Neuronal stem cell (in vitro differentiated cells): ENCODE data around the gene SZRD1.
A peak's percentile ranks its signal among the peaks of the same experiment; 100 is the strongest.

ENCODE experiments used
- DNase-seq: peaks from one replicate; pipeline ENCODE4 v3.0.0-alpha.2; 2013; ENCODE audit warnings: low spot score
- H2AFZ ChIP-seq: one replicate; pipeline ENCODE4 v1.6.1; 2013; ENCODE audit warnings: mild to moderate bottlenecking, low read length, inconsistent platforms
- H2AK5ac ChIP-seq: 2 replicates; pipeline ENCODE4 v1.6.1; 2013; ENCODE audit warnings: low read depth, mild to moderate bottlenecking, inconsistent platforms, low read length, moderate library complexity, mixed read lengths
- H2BK120ac ChIP-seq: 2 replicates; pipeline ENCODE4 v1.6.1; 2013; ENCODE audit warnings: low read depth, mild to moderate bottlenecking, inconsistent platforms, low read length, moderate library complexity, mixed read lengths
- H2BK12ac ChIP-seq: one replicate; pipeline ENCODE4 v1.6.1; 2013; ENCODE audit warnings: low read length, inconsistent platforms
- H2BK15ac ChIP-seq: 2 replicates; pipeline ENCODE4 v1.6.1; 2013; ENCODE audit warnings: mild to moderate bottlenecking, low read length, inconsistent platforms, mixed read lengths
- H2BK5ac ChIP-seq: one replicate; pipeline ENCODE4 v1.6.1; 2013; ENCODE audit warnings: inconsistent platforms, mild to moderate bottlenecking, low read length, moderate library complexity
- H3K14ac ChIP-seq: one replicate; pipeline ENCODE4 v1.6.1; 2013; ENCODE audit warnings: low read length, inconsistent platforms
- H3K18ac ChIP-seq: 2 replicates; pipeline ENCODE4 v1.6.1; 2013; ENCODE audit warnings: low read length, inconsistent platforms
- H3K23ac ChIP-seq: 2 replicates; pipeline ENCODE4 v1.6.1; 2013; ENCODE audit warnings: low read depth, mild to moderate bottlenecking, mixed read lengths, low read length, inconsistent platforms; ENCODE audit not compliant: poor library complexity
- H3K27ac ChIP-seq: replicated peaks from 3 replicates; pipeline ENCODE4 v1.5.1; 2013; ENCODE audit warnings: low read length, inconsistent platforms
- H3K27me3 ChIP-seq, 3 experiments: 2 replicates each; pipeline ENCODE4 v1.6.1; 2013; ENCODE audit warnings: low read length in 3 of 3, mild to moderate bottlenecking in 2 of 3, inconsistent platforms in 1 of 3, low read depth in 1 of 3, mixed read lengths in 1 of 3, moderate library complexity in 1 of 3; ENCODE audit not compliant: control insufficient read depth in 3 of 3, insufficient read depth in 3 of 3
- H3K36me3 ChIP-seq, 2 donors: replicated peaks in 1 of 2; 2 replicates each; pipeline ENCODE4 v1.6.1; 2013; ENCODE audit warnings: low read length in 2 of 2; ENCODE audit not compliant: control insufficient read depth in 2 of 2, insufficient read depth in 2 of 2
- H3K4ac ChIP-seq: 2 replicates; pipeline ENCODE4 v1.6.1; 2013; ENCODE audit warnings: inconsistent platforms, mild to moderate bottlenecking, low read length, moderate library complexity
- H3K4me1 ChIP-seq, 2 donors: 1 replicate in 1 of 2; 2 replicates in 1 of 2; pipeline ENCODE4 v1.6.1; 2013; ENCODE audit warnings: low read length in 2 of 2, low read depth in 1 of 2; ENCODE audit not compliant: control insufficient read depth in 2 of 2, insufficient read depth in 1 of 2
- H3K4me2 ChIP-seq: one replicate; pipeline ENCODE4 v1.6.1; 2013; ENCODE audit warnings: mild to moderate bottlenecking, low read length, inconsistent platforms; ENCODE audit not compliant: insufficient read depth, poor library complexity, severe bottlenecking
- H3K4me3 ChIP-seq, 2 donors: 2 replicates each; pipeline ENCODE4 v1.5.1; 2013; ENCODE audit warnings: low read length in 2 of 2, mild to moderate bottlenecking in 2 of 2, inconsistent platforms in 1 of 2, moderate library complexity in 1 of 2
- H3K79me1 ChIP-seq: one replicate; pipeline ENCODE4 v1.6.1; 2013; ENCODE audit warnings: low read depth, mild to moderate bottlenecking, inconsistent platforms, low read length, moderate library complexity
- H3K9ac ChIP-seq: one replicate; pipeline ENCODE4 v1.6.1; 2013; ENCODE audit warnings: mild to moderate bottlenecking, low read depth, low read length, inconsistent platforms; ENCODE audit not compliant: poor library complexity
- H3K9me3 ChIP-seq, 2 donors: replicated peaks in 1 of 2; 2 replicates each; pipeline versions ENCODE3 to v1.6.1; 2013; ENCODE audit warnings: low read length in 2 of 2, mild to moderate bottlenecking in 2 of 2, inconsistent platforms in 1 of 2, low read depth in 1 of 2, mixed read lengths in 1 of 2, moderate library complexity in 1 of 2; ENCODE audit not compliant: control insufficient read depth in 2 of 2, insufficient read depth in 1 of 2
- H4K8ac ChIP-seq: one replicate; pipeline ENCODE4 v1.6.1; 2013; ENCODE audit warnings: low read depth, mild to moderate bottlenecking, inconsistent platforms, low read length, moderate library complexity
- H4K91ac ChIP-seq: one replicate; pipeline ENCODE4 v1.6.1; 2013; ENCODE audit warnings: low read length, low read depth, mild to moderate bottlenecking, inconsistent platforms; ENCODE audit not compliant: poor library complexity
- WGBS, 2 donors: extraction: QIAGEN DNeasy Blood & Tissue Kit; methylation state at CpG; one replicate each; pipeline ENCODE4 v1.1.7; 2013; ENCODE audit warnings: missing lambda C conversion rate in 2 of 2, mixed read lengths in 1 of 2; ENCODE audit not compliant: insufficient read length in 2 of 2, insufficient replicate concordance in 1 of 2; ENCODE audit errors: extremely low coverage in 2 of 2; 5-methylcytosine and 5-hydroxymethylcytosine counted together

SZRD1 gene

GRCh38 chr1:16420424-16421118 is 53.5 kb downstream of the SZRD1 start:
- Histone ChIP-seq H3K27me3 (peaks cover 0 to 8% (median 6%) of the 10 kb centered on the region in 3 experiments), H4K8ac (no peak overlapping the region), H2AFZ (peak overlapping the region; percentile 47), H3K4me2 (no peak overlapping the region), H3K18ac (no peak overlapping the region), H3K14ac (no peak overlapping the region), H3K4me3 (no peak overlapping the region), H3K79me1 (no peaks in the 10 kb centered on the region), H2BK12ac (no peak overlapping the region), H3K27ac (no peak overlapping the region), H3K4ac (no peak overlapping the region), H3K9ac (peak overlapping the region; percentile 24), H3K36me3 (no peaks in the 10 kb centered on the region), H3K4me1 (peaks cover 3 to 4% of the 10 kb centered on the region in 2 donors), H4K91ac (no peak overlapping the region), H2BK120ac (no peak overlapping the region), H3K9me3 (no peaks in the 10 kb centered on the region), H2BK5ac (no peak overlapping the region), H3K23ac (no peak overlapping the region), H2AK5ac (no peak overlapping the region), H2BK15ac (no peak overlapping the region)
- no CpG with 5 or more reads among the region's 9 CpGs for WGBS, 2 donors
- no peak for DNase-seq

GRCh38 chr1:16421201-16421600 is 54.2 kb downstream of the SZRD1 start:
- Histone ChIP-seq H3K9ac (peak overlapping the region; percentile 38), H3K18ac (no peak overlapping the region), H3K4me2 (no peak overlapping the region), H3K4me1 (peaks cover 3 to 4% of the 10 kb centered on the region in 2 donors), H2BK12ac (no peak overlapping the region), H2AK5ac (no peak overlapping the region), H4K8ac (no peak overlapping the region), H3K79me1 (no peaks in the 10 kb centered on the region), H3K36me3 (no peaks in the 10 kb centered on the region), H4K91ac (no peak overlapping the region), H3K27me3 (peaks cover 0 to 8% (median 6%) of the 10 kb centered on the region in 3 experiments), H3K27ac (no peak overlapping the region), H3K4me3 (no peak overlapping the region), H3K9me3 (no peaks in the 10 kb centered on the region), H2BK120ac (no peak overlapping the region), H3K23ac (peak overlapping the region; percentile 35), H2BK15ac (no peak overlapping the region), H2AFZ (no peak overlapping the region), H3K14ac (no peak overlapping the region), H3K4ac (no peak overlapping the region), H2BK5ac (no peak overlapping the region)
- DNase-seq = no peak
- no CpG with 5 or more reads among the region's 7 CpGs for WGBS, 2 donors

- H3K18ac ChIP-seq = no peak overlapping the region
- no peak overlapping the region for H2BK120ac ChIP-seq
- no peak overlapping the region for H2BK12ac ChIP-seq
- no peak overlapping the region for H3K4ac ChIP-seq
- H2BK5ac ChIP-seq = no peak overlapping the region
- no peak overlapping the region for H3K9ac ChIP-seq
- H3K36me3 ChIP-seq = no peaks in the 10 kb centered on the region
- H3K4me1 ChIP-seq = peaks cover 3 to 4% of the 10 kb centered on the region in 2 donors
- no peak overlapping the region for H2AFZ ChIP-seq
- no peak overlapping the region for H3K14ac ChIP-seq
- WGBS, 2 donors = no CpG with 5 or more reads among the region's 7 CpGs
- H3K9me3 ChIP-seq = no peaks in the 10 kb centered on the region
- H3K27me3 ChIP-seq = peaks cover 0 to 6% (median 6%) of the 10 kb centered on the region in 3 experiments
- no peak overlapping the region for H3K23ac ChIP-seq
- H3K27ac ChIP-seq = no peak overlapping the region
- H3K79me1 ChIP-seq = no peaks in the 10 kb centered on the region
- H2BK15ac ChIP-seq = no peak overlapping the region
- no peak overlapping the region for H3K4me3 ChIP-seq
- H4K8ac ChIP-seq = no peak overlapping the region
- H4K91ac ChIP-seq = no peak overlapping the region
- no peak for DNase-seq
- peak overlapping the region; percentile 32 for H2AK5ac ChIP-seq
- no peak overlapping the region for H3K4me2 ChIP-seq
Measured at GRCh38 chr1:16422041-16422440, 55.0 kb downstream of the SZRD1 start.

- Histone ChIP-seq H3K4me3 (no peak overlapping the region), H4K91ac (no peak overlapping the region), H2AFZ (no peak overlapping the region), H3K27ac (no peak overlapping the region), H3K18ac (peak overlapping the region; percentile 64), H2BK12ac (no peak overlapping the region), H2BK120ac (no peak overlapping the region), H4K8ac (no peak overlapping the region), H3K9me3 (no peaks in the 10 kb centered on the region), H3K9ac (no peak overlapping the region), H3K36me3 (no peaks in the 10 kb centered on the region), H3K23ac (no peak overlapping the region), H2BK5ac (no peak overlapping the region), H3K14ac (no peak overlapping the region), H2AK5ac (no peak overlapping the region), H3K4me2 (no peak overlapping the region), H3K79me1 (no peaks in the 10 kb centered on the region), H3K4ac (no peak overlapping the region), H3K4me1 (peaks cover 3 to 4% of the 10 kb centered on the region in 2 donors), H2BK15ac (no peak overlapping the region), H3K27me3 (peaks cover 0 to 8% (median 6%) of the 10 kb centered on the region in 3 experiments)
- WGBS, 2 donors = no CpG with 5 or more reads among the region's 10 CpGs
- no peak for DNase-seq
Measured at GRCh38 chr1:16425125-16426025, 58.3 kb downstream of the SZRD1 start.
